ENCODE data around the gene ZNF282. TPM values are rescaled to one million over a fixed set of nuclear protein-coding genes. Genes with fewer than 3 reads are reported as not detected.
"Not testable (repeated sequence)": the region's sequence is repeated elsewhere in the genome, so short reads cannot be mapped to it uniquely, and the experiment has no call there.

Gene ZNF282
- total RNA-seq, 6 experiments from 2014 or later, result 18.6 to 23.6 (median 21.0) TPM

DNA sequence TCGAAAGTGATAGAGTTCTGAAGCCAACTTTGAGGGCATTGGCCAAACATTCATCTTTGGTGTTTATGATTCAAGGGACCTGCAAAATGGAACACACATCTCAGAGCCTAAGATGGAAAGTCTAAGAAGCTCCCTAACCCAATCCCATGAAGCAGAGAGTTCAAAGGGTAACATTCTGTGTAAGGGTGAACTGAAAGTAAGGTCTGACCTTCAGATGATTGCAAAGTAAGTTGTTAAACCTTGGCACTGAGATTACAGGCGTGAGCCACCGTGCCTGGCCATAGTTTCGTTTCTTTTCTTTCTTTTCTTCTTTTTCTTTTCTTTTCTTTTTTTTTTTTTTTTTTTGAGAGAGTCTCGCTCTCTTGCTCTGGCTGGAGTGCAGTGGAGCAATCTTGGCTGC lies 46.4 kb downstream of the ZNF282 start:
- Mint-ChIP-seq H3K4me1 (ENCODE audit: low read depth) (peaks cover 46% of the 10 kb centered on the region), H3K36me3 (ENCODE audit: low read depth) (peaks cover 18% of the 10 kb centered on the region), H3K27me3 (ENCODE audit: insufficient read depth) (no peaks in the 10 kb centered on the region), H3K27ac (no peak overlapping the region), H3K4me3 (no peak overlapping the region; the same call in 1 of the 2 replicates), H3K9me3 (peaks cover 9% of the 10 kb centered on the region)
- TF ChIP-seq, protein P1, sequence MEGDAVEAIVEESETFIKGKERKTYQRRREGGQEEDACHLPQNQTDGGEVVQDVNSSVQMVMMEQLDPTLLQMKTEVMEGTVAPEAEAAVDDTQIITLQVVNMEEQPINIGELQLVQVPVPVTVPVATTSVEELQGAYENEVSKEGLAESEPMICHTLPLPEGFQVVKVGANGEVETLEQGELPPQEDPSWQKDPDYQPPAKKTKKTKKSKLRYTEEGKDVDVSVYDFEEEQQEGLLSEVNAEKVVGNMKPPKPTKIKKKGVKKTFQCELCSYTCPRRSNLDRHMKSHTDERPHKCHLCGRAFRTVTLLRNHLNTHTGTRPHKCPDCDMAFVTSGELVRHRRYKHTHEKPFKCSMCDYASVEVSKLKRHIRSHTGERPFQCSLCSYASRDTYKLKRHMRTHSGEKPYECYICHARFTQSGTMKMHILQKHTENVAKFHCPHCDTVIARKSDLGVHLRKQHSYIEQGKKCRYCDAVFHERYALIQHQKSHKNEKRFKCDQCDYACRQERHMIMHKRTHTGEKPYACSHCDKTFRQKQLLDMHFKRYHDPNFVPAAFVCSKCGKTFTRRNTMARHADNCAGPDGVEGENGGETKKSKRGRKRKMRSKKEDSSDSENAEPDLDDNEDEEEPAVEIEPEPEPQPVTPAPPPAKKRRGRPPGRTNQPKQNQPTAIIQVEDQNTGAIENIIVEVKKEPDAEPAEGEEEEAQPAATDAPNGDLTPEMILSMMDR (IDR thresholded peaks at IDR 0.05), result no peak
- no peak for DNase-seq

DNA sequence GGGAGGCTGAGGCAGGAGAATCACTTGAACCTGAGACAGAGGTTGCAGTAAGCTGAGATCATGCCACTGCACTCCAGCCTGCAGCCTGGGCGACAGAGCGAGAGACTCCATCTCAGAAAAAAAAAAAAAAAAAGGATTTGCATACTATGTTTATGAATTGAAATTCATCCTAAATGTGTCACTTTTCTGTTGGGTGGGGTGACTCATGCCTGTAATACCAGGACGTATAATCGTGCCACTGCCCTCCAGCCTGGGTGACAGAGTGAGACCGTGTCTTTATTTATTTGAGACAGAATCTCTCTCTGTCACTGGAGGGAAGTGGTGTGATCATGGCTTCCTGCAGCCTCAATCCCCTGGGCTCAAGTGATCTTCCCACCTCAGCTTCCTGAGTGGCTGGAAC lies 49.9 kb downstream of the ZNF282 start:
- Mint-ChIP-seq H3K27me3 (ENCODE audit: insufficient read depth) (no peaks in the 10 kb centered on the region), H3K27ac (peak overlapping the region; percentile 79), H3K4me3 (peak overlapping the region; percentile 26; the same call in 1 of the 2 replicates), H3K4me1 (ENCODE audit: low read depth) (peaks cover 48% of the 10 kb centered on the region), H3K36me3 (ENCODE audit: low read depth) (peaks cover 15% of the 10 kb centered on the region), H3K9me3 (peaks cover 9% of the 10 kb centered on the region)
- peak; percentile 78 for DNase-seq
- TF ChIP-seq, protein P1 (IDR thresholded peaks at IDR 0.05), result no peak

DNA sequence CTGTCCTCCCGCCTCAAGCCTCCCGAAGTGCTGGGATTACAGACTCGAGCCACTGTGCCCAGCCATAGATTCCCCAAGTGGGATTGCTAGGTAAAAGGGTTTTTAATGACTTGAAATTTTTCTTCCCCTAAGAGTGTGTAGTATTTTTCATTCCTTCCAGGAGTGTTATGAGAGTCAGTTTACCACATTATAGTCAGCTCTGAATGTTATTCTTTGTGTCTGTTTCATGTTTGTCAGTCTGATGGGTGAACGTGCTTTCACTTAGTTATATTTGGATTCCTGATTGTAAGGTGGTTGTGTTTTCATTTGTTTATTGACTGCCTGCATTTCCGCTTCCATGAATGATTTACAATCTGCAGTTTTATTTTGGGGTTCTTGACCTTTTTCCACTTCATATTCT lies 50.4 kb downstream of the ZNF282 start:
- TF ChIP-seq, protein P1 (IDR thresholded peaks at IDR 0.05), result no peak
- no peak for DNase-seq
- peaks cover 44% of the 10 kb centered on the region for H3K4me1 Mint-ChIP-seq (ENCODE audit: low read depth)
- H3K4me3 Mint-ChIP-seq, result no peak overlapping the region
- H3K9me3 Mint-ChIP-seq, result peaks cover 9% of the 10 kb centered on the region
- H3K27ac Mint-ChIP-seq, result peak overlapping the region; percentile 79
- no peaks in the 10 kb centered on the region for H3K27me3 Mint-ChIP-seq (ENCODE audit: insufficient read depth)
- peaks cover 11% of the 10 kb centered on the region for H3K36me3 Mint-ChIP-seq (ENCODE audit: low read depth)

DNA sequence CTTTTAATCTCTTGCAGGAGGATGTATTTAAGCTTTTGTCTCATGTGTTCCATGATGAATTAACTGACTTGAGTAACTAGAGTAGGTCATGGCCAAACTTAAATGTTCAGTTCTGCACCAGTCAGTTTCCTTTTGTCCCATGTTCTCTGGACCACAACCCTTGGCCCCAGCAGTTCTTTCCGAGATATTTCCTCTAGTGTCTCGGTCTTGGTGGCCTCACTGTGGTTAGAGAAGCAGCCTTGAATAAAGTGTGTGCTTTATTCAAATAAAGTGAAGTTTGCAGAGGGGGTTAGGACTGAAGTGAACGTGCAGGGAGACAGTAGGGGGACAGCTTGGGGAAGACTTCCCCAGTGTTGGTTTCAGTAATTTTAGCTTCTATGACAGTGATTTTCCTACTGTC lies 53.4 kb downstream of the ZNF282 start:
- TF ChIP-seq, protein P1 (IDR thresholded peaks at IDR 0.05), result no peak
- DNase-seq, result no peak
- peaks cover 41% of the 10 kb centered on the region for H3K4me1 Mint-ChIP-seq (ENCODE audit: low read depth)
- H3K4me3 Mint-ChIP-seq, result no peak overlapping the region
- peak overlapping the region; percentile 50 for H3K27ac Mint-ChIP-seq
- H3K27me3 Mint-ChIP-seq (ENCODE audit: insufficient read depth), result no peaks in the 10 kb centered on the region
- no peaks in the 10 kb centered on the region for H3K9me3 Mint-ChIP-seq
- H3K36me3 Mint-ChIP-seq (ENCODE audit: low read depth), result peaks cover 5% of the 10 kb centered on the region

DNA sequence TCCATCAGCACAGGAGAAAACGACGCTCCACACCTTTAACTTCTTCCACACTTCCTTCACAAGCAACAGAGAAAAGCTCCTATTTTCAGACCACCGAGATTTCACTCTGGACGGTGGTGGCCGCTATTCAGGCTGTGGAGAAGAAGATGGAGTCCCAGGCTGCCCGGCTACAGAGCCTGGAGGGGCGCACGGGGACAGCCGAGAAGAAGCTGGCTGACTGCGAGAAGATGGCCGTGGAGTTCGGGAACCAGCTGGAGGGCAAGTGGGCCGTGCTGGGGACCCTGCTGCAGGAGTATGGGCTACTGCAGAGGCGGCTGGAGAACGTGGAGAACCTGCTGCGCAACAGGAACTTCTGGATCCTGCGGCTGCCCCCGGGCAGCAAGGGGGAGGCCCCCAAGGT lies 54.8 kb downstream of the ZNF282 start:
- H3K4me3 Mint-ChIP-seq; H3K9me3 Mint-ChIP-seq; H3K27me3 Mint-ChIP-seq (ENCODE audit: insufficient read depth); H3K36me3 Mint-ChIP-seq (ENCODE audit: low read depth); H3K27ac Mint-ChIP-seq; DNase-seq: not testable (repeated sequence)
- peaks cover 33% of the 10 kb centered on the region for H3K4me1 Mint-ChIP-seq (ENCODE audit: low read depth)

DNA sequence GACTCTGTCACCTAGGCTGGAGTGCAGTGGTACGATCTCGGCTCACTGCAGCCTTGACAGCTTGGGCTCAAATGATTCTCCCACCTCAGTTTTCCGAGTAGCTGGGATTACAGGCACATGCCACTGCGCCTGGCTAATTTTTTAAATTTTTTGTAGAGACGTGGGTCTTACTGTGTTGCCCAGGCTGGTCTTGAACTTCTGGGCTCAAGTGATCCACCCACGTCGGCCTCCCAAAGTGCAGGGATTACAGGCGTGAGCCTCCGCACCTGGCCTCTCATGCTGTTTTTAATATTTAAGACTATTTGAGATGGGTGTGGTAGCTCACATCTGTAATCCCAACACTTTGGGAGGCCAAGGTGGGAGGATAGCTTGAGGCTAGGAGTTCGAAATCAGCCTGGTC lies 56.2 kb downstream of the ZNF282 start:
- DNase-seq; H3K9me3 Mint-ChIP-seq; H3K27me3 Mint-ChIP-seq (ENCODE audit: insufficient read depth); H3K27ac Mint-ChIP-seq; H3K4me3 Mint-ChIP-seq: not testable (repeated sequence)
- Mint-ChIP-seq H3K4me1 (ENCODE audit: low read depth) (peaks cover 21% of the 10 kb centered on the region), H3K36me3 (ENCODE audit: low read depth) (peaks cover 13% of the 10 kb centered on the region)

DNA sequence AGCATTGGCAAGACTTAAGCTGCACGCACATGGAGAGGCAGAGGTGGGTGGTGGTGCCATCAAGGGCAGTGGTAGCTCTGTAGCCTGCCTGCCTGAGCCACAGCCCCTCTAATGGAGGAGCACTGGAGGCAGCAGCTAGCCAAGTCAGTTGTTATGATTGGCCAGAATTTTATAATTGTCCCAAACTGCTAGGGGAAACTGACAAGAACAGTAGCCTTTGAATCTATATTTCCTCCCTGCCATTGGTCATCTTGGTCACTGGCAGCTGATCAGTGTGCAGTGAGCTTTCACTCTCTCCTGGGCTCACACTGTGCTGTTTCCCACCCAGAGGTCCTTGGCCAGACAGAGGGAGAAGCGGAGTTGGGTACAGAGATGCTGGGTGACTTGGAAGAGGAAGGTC lies 57.0 kb downstream of the ZNF282 start:
- Mint-ChIP-seq H3K4me1 (ENCODE audit: low read depth) (peaks cover 29% of the 10 kb centered on the region), H3K9me3 (no peaks in the 10 kb centered on the region), H3K4me3 (no peak overlapping the region), H3K27ac (no peak overlapping the region), H3K27me3 (ENCODE audit: insufficient read depth) (no peaks in the 10 kb centered on the region), H3K36me3 (ENCODE audit: low read depth) (peaks cover 13% of the 10 kb centered on the region)
- TF ChIP-seq, protein P1 (IDR thresholded peaks at IDR 0.05), result no peak
- no peak for DNase-seq

All from HFFc6 (cell line).